HEK293 (cell line): ENCODE data around the gene MARVELD1.

ENCODE experiments used
- CTCF ChIP-seq: fragments of 450-650 bp; formaldehyde crosslinking; IDR thresholded peaks from 2 replicates; pipeline ENCODE4 v1.5.1; 2016; ENCODE audit warnings: missing biosample characterization, missing genetic modification characterization
- KLF16 ChIP-seq: fragments of 450-650 bp; formaldehyde crosslinking; IDR thresholded peaks from 2 replicates; pipeline ENCODE4 v1.5.1; 2017; ENCODE audit warnings: missing biosample characterization, missing genetic modification characterization
- KLF8 ChIP-seq: fragments of 450-650 bp; formaldehyde crosslinking; IDR thresholded peaks from 2 replicates; pipeline ENCODE4 v1.5.1; 2016; ENCODE audit warnings: missing biosample characterization, missing genetic modification characterization
- ZBTB1 ChIP-seq: fragments of 450-650 bp; formaldehyde crosslinking; IDR thresholded peaks from 2 replicates; pipeline ENCODE4 v1.5.1; 2016; ENCODE audit warnings: missing biosample characterization, missing genetic modification characterization
- ZBTB10 ChIP-seq: fragments of 450-650 bp; formaldehyde crosslinking; IDR thresholded peaks from 2 replicates; pipeline ENCODE4 v1.5.1; 2016; ENCODE audit warnings: missing biosample characterization, missing genetic modification characterization
- ZNF133 ChIP-seq: fragments of 450-650 bp; formaldehyde crosslinking; IDR thresholded peaks from 2 replicates; pipeline ENCODE4 v1.5.1; 2016; ENCODE audit warnings: missing biosample characterization, missing genetic modification characterization
- ZNF214 ChIP-seq: fragments of 450-650 bp; formaldehyde crosslinking; IDR thresholded peaks from 2 replicates; pipeline ENCODE4 v1.5.1; 2017; ENCODE audit warnings: missing biosample characterization, mild to moderate bottlenecking, missing genetic modification characterization, borderline replicate concordance
- ZNF26 ChIP-seq: fragments of 450-650 bp; formaldehyde crosslinking; IDR thresholded peaks from 2 replicates; pipeline ENCODE4 v1.5.1; 2016; ENCODE audit warnings: missing biosample characterization, missing genetic modification characterization
- ZNF404 ChIP-seq: fragments of 450-650 bp; formaldehyde crosslinking; IDR thresholded peaks from 2 replicates; pipeline ENCODE4 v1.5.1; 2017; ENCODE audit warnings: missing biosample characterization, missing genetic modification characterization
- ZNF558 ChIP-seq: fragments of 450-650 bp; formaldehyde crosslinking; IDR thresholded peaks from 2 replicates; pipeline ENCODE4 v1.5.1; 2016; ENCODE audit warnings: missing biosample characterization, missing genetic modification characterization
- ZXDB ChIP-seq: fragments of 450-650 bp; formaldehyde crosslinking; IDR thresholded peaks from 2 replicates; pipeline ENCODE4 v1.5.1; 2016; ENCODE audit warnings: missing biosample characterization, missing genetic modification characterization

- TF ChIP-seq KLF16 (tag by site-specific recombination), result no peak
- no peak for TF ChIP-seq ZBTB10 (tag by site-specific recombination)
- no peak for TF ChIP-seq ZBTB1 (tag by site-specific recombination)
- no peak for TF ChIP-seq CTCF (tag by site-specific recombination)
- no peak for TF ChIP-seq KLF8 (tag by site-specific recombination)
- no peak for TF ChIP-seq ZNF404
- no peak for TF ChIP-seq ZNF26 (tag by site-specific recombination)
- no peak for TF ChIP-seq ZNF558 (tag by site-specific recombination)
- no peak for TF ChIP-seq ZXDB
- no peak for TF ChIP-seq ZNF214 (tag by site-specific recombination)
- no peak for TF ChIP-seq ZNF133 (tag by site-specific recombination)
These were observed 18.5 kb downstream of the MARVELD1 start for GRCh38 chr10:97732052-97732359.
